Neural cell (in vitro differentiated cells): Measurements from ENCODE around the gene AANAT. TPM values are rescaled to one million over a fixed set of nuclear protein-coding genes. Genes with fewer than 3 reads are reported as not detected.

Experiments used
- H2AFZ ChIP-seq: fragments of 200-600, 300-800 bp; sonication (generic), shearing (Covaris generic); 2 replicates; pipeline ENCODE4 v1.6.0; 2014; ENCODE audit warnings: low read depth, mild to moderate bottlenecking, antibody characterized with exemption, low read length, moderate library complexity
- H3F3A ChIP-seq: fragments of 200-600 bp; shearing (Covaris generic); 2 replicates; pipeline ENCODE4 v1.6.1; 2016; ENCODE audit warnings: mild to moderate bottlenecking, moderate library complexity, mixed read lengths, antibody characterized with exemption, low read length; ENCODE audit not compliant: insufficient read depth, poor library complexity, severe bottlenecking
- H3K27ac ChIP-seq: fragments of 200-600, 300-800 bp; sonication (generic), shearing (Covaris generic); 2 replicates; pipeline ENCODE4 v1.5.1; 2014; ENCODE audit warnings: mild to moderate bottlenecking, low read length, moderate library complexity
- H3K27me3 ChIP-seq: fragments of 300-800, 200-600 bp; sonication (generic), shearing (Covaris generic); 2 replicates; pipeline ENCODE4 v1.6.0; 2014; ENCODE audit warnings: mild to moderate bottlenecking, low read depth, low read length, moderate library complexity; ENCODE audit not compliant: insufficient read depth
- H3K36me3 ChIP-seq: fragments of 300-800, 200-600 bp; sonication (generic), shearing (Covaris generic); 2 replicates; pipeline ENCODE4 v1.5.1; 2014; ENCODE audit warnings: mild to moderate bottlenecking, antibody characterized with exemption, low read length, moderate library complexity; ENCODE audit not compliant: insufficient read depth
- H3K4me2 ChIP-seq: fragments of 300-800, 200-600 bp; sonication (generic), shearing (Covaris generic); 2 replicates; pipeline ENCODE4 v1.6.0; 2014; ENCODE audit warnings: mild to moderate bottlenecking, low read length
- H3K4me3 ChIP-seq: fragments of 300-800, 200-600 bp; sonication (generic), shearing (Covaris generic); 2 replicates; pipeline ENCODE4 v1.5.1; 2014; ENCODE audit warnings: mild to moderate bottlenecking, low read length, moderate library complexity
- H3K79me2 ChIP-seq: fragments of 200-600 bp; shearing (Covaris generic); replicated peaks from 2 replicates; pipeline ENCODE4 v1.6.0; 2014; ENCODE audit warnings: mild to moderate bottlenecking, low read length, moderate library complexity; ENCODE audit not compliant: insufficient read depth
- H3K9ac ChIP-seq: fragments of 300-800, 200-600 bp; sonication (generic), shearing (Covaris generic); 2 replicates; pipeline ENCODE4 v1.6.1; 2016; ENCODE audit warnings: mild to moderate bottlenecking, low read length, mixed read lengths
- H3K9me2 ChIP-seq: fragments of 200-600 bp; shearing (Covaris generic); 2 replicates; pipeline ENCODE4 v1.6.1; 2016; ENCODE audit warnings: mild to moderate bottlenecking, low read length, mixed read lengths; ENCODE audit not compliant: insufficient read depth
- H3K9me3 ChIP-seq: fragments of 200-600, 300-800 bp; sonication (generic), shearing (Covaris generic); 2 replicates; pipeline ENCODE4 v1.6.1; 2016; ENCODE audit warnings: mild to moderate bottlenecking, mixed run types, low read length, moderate library complexity, mixed read lengths
- H4K20me1 ChIP-seq: fragments of 200-600 bp; shearing (Covaris generic); 2 replicates; pipeline ENCODE4 v1.6.1; 2016; ENCODE audit warnings: mild to moderate bottlenecking, mixed run types; ENCODE audit not compliant: insufficient read depth
- EP300 ChIP-seq: fragments of 450-650 bp; conservative IDR thresholded peaks from 2 replicates; pipeline ENCODE4 v1.6.1; 2014; ENCODE audit warnings: antibody characterized with exemption, mild to moderate bottlenecking, moderate library complexity; ENCODE audit not compliant: poor library complexity, severe bottlenecking
- EZH2 ChIP-seq: fragments of 200-600, 300-800 bp; shearing (Covaris generic), sonication (generic); IDR thresholded peaks from 2 replicates; pipeline ENCODE4 v1.6.1; 2014; ENCODE audit warnings: antibody characterized with exemption, low read length, borderline replicate concordance, mild to moderate bottlenecking; ENCODE audit not compliant: insufficient read depth, poor library complexity, severe bottlenecking
- MXI1 ChIP-seq: fragments of 450-650 bp; conservative IDR thresholded peaks from 2 replicates; pipeline ENCODE4 v1.6.1; 2014; ENCODE audit warnings: antibody characterized with exemption, mild to moderate bottlenecking; ENCODE audit not compliant: poor library complexity, severe bottlenecking
- POLR2AphosphoS5 ChIP-seq: IDR thresholded peaks from 2 replicates; pipeline ENCODE4 v1.6.1; 2012
- RAD21 ChIP-seq: fragments of 450-650 bp; conservative IDR thresholded peaks from 2 replicates; pipeline ENCODE4 v1.6.1; 2014; ENCODE audit warnings: antibody characterized with exemption, mild to moderate bottlenecking, moderate library complexity
- SMC3 ChIP-seq: fragments of 450-650 bp; conservative IDR thresholded peaks from 2 replicates; pipeline ENCODE4 v1.6.1; 2014; ENCODE audit warnings: antibody characterized with exemption, mild to moderate bottlenecking, moderate library complexity; ENCODE audit not compliant: poor library complexity
- TAF1 ChIP-seq: IDR thresholded peaks from 2 replicates; pipeline ENCODE4 v1.6.1; 2012; ENCODE audit warnings: low read depth
- polyA plus RNA-seq: library from polyadenylated mRNA; depleted of rRNA; stranded (reverse); fragments of >200 nt; gene quantifications from 2 replicates; pipeline ENCODE4 v1.2.3, GENCODE V29; 2014
- TF ChIP-seq, protein P1 (sequence below): IDR thresholded peaks from 2 replicates; pipeline ENCODE4 v1.6.1; 2012; ENCODE audit warnings: borderline replicate concordance
- TF ChIP-seq, protein P2 (sequence below): fragments of 450-650 bp; IDR thresholded peaks from 2 replicates; pipeline ENCODE4 v1.5.1; 2014; ENCODE audit warnings: antibody characterized with exemption, mild to moderate bottlenecking, moderate library complexity; ENCODE audit not compliant: poor library complexity, severe bottlenecking

Gene AANAT
- polyA plus RNA-seq, 1 donor from 2014 or later: not detected

DNA sequence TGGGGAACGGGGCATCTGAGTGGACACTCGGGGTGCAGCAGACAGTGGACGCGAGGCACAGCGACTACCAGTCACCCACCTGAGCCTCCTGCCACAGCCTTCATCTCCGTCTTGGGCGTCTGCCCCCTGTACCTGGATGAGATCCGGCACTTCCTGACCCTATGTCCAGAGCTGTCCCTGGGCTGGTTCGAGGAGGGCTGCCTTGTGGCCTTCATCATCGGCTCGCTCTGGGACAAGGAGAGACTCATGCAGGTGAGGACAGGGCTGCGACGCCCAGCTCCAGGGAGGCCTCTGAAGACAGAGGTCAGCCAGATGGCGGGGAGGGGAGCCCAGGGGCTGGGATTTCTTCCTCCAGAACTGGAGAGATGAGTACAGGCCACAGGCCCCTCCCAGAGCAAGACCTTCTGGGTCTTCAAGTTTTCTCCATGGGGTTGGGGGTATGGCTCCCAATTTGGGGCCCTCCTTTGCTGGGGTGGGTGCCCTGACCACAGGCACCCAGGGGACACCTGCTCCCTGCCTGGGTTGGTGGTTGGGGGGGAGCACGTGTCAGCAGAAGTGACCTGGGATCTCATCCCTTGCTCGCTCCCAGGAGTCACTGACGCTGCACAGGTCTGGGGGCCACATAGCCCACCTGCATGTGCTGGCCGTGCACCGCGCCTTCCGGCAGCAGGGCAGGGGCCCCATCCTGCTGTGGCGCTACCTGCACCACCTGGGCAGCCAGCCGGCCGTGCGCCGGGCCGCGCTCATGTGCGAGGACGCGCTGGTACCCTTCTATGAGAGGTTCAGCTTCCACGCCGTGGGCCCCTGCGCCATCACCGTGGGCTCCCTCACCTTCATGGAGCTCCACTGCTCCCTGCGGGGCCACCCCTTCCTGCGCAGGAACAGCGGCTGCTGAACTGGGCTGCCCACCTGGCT is 1.9 kb downstream of the AANAT start:
- Histone ChIP-seq H2AFZ (no peak overlapping the region), H3K9ac (no peak overlapping the region), H3K4me2 (no peak overlapping the region), H3K79me2 (no peaks in the 10 kb centered on the region), H3K4me3 (no peak overlapping the region), H3K9me2 (no peaks in the 10 kb centered on the region), H4K20me1 (no peaks in the 10 kb centered on the region), H3K27me3 (no peaks in the 10 kb centered on the region), H3K27ac (no peak overlapping the region), H3K36me3 (no peaks in the 10 kb centered on the region), H3F3A (no peaks in the 10 kb centered on the region), H3K9me3 (no peaks in the 10 kb centered on the region)
- no peak for TF ChIP-seq RAD21
- no peak for TF ChIP-seq POLR2AphosphoS5
- TF ChIP-seq, protein P1, sequence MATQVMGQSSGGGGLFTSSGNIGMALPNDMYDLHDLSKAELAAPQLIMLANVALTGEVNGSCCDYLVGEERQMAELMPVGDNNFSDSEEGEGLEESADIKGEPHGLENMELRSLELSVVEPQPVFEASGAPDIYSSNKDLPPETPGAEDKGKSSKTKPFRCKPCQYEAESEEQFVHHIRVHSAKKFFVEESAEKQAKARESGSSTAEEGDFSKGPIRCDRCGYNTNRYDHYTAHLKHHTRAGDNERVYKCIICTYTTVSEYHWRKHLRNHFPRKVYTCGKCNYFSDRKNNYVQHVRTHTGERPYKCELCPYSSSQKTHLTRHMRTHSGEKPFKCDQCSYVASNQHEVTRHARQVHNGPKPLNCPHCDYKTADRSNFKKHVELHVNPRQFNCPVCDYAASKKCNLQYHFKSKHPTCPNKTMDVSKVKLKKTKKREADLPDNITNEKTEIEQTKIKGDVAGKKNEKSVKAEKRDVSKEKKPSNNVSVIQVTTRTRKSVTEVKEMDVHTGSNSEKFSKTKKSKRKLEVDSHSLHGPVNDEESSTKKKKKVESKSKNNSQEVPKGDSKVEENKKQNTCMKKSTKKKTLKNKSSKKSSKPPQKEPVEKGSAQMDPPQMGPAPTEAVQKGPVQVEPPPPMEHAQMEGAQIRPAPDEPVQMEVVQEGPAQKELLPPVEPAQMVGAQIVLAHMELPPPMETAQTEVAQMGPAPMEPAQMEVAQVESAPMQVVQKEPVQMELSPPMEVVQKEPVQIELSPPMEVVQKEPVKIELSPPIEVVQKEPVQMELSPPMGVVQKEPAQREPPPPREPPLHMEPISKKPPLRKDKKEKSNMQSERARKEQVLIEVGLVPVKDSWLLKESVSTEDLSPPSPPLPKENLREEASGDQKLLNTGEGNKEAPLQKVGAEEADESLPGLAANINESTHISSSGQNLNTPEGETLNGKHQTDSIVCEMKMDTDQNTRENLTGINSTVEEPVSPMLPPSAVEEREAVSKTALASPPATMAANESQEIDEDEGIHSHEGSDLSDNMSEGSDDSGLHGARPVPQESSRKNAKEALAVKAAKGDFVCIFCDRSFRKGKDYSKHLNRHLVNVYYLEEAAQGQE: no peak
- TF ChIP-seq MXI1: no peak
- no peak for TF ChIP-seq EP300
- TF ChIP-seq, protein P2, sequence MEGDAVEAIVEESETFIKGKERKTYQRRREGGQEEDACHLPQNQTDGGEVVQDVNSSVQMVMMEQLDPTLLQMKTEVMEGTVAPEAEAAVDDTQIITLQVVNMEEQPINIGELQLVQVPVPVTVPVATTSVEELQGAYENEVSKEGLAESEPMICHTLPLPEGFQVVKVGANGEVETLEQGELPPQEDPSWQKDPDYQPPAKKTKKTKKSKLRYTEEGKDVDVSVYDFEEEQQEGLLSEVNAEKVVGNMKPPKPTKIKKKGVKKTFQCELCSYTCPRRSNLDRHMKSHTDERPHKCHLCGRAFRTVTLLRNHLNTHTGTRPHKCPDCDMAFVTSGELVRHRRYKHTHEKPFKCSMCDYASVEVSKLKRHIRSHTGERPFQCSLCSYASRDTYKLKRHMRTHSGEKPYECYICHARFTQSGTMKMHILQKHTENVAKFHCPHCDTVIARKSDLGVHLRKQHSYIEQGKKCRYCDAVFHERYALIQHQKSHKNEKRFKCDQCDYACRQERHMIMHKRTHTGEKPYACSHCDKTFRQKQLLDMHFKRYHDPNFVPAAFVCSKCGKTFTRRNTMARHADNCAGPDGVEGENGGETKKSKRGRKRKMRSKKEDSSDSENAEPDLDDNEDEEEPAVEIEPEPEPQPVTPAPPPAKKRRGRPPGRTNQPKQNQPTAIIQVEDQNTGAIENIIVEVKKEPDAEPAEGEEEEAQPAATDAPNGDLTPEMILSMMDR: no peak
- no peak for TF ChIP-seq EZH2
- no peak for TF ChIP-seq SMC3
- no peak for TF ChIP-seq TAF1

DNA sequence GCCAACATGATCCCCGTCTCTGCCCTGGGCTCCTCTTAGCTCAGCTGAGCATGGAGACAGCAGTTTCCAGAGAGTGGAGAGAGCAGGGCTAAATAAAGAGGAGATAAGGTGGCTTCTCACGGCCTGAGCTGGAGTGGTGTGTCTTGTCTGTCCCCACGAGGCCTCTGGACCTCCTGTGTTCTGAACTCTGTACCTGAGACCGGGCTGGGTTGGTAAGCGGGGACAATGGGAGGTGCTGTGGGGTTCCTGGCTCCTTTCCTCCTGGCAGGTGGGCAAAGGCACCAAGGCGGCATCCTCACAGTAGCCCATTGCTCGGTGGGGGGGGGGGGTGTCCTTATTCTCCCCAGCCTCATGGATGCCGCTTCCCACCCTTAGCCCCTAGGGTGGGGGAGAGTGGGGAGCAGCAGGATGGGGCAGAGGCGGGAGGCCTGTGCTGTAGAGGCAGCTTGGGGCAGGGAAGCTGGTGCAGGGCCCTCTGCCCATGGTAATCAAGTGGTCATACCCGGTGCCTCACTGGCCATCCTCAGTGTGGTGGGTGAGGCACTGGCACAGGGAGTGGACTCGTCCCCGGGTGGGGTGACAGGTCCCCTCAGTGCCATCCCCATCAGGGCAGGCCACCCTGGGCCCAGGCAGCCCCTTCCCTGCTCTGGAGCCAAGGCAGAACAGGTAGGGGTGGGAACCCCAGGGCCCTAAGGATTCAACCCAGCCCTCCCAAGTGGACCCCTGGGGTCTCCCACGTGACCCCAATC is 2.8 kb downstream of the AANAT start:
- no peak overlapping the region for H3K4me3 ChIP-seq
- H2AFZ ChIP-seq: no peak overlapping the region
- no peaks in the 10 kb centered on the region for H3K36me3 ChIP-seq
- no peaks in the 10 kb centered on the region for H3K79me2 ChIP-seq
- no peaks in the 10 kb centered on the region for H3K9me2 ChIP-seq
- H3F3A ChIP-seq: no peaks in the 10 kb centered on the region
- no peak for TF ChIP-seq RAD21
- TF ChIP-seq, protein P2: no peak
- H3K27me3 ChIP-seq: no peaks in the 10 kb centered on the region
- no peaks in the 10 kb centered on the region for H3K9me3 ChIP-seq
- no peak overlapping the region for H3K27ac ChIP-seq
- H3K4me2 ChIP-seq: no peak overlapping the region
- no peak overlapping the region for H3K9ac ChIP-seq
- no peaks in the 10 kb centered on the region for H4K20me1 ChIP-seq
